ENCODE results near the gene GASK1A. TPM values are rescaled to one million over a fixed set of nuclear protein-coding genes. Genes with fewer than 3 reads are reported as not detected.

GASK1A gene
- total RNA-seq, 1 donor from 2014 or later = not detected

DNA sequence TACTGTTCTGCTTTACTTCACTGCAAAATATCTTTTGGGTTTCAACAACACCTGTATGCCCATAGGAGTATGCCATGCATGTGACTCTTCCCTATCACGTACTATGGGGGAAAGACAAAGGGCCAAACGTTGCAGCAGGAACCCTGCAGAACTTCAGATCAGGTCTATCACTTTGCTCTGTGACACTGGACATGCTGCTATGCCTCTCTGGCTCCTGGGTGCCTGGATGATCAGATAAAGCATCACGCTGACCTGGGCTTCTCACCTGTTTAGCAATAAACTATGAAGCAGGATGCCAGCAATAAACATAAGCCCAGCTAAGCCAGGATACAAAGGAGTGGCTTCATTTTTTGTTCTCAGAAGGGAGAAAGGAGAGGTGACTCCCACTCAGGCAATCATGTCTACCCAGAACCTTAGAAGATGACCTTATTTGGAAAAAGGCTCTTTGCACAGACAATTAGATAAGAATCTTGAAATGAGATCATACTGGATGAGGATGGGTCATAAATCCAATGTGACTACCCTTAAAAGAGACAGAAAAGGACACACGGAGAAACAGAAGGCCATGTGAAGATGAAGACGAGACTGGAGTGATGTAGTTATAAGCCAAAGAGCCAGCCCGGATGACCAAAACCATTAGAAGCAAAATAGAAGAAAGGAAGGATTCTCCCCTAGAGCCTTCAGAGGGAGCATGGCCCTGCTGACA, 107.5 kb downstream of the GASK1A start:
- Mint-ChIP-seq H3K4me1 (ENCODE audit: low read depth, unreplicated experiment) (no peaks in the 10 kb centered on the region), H3K4me3 (ENCODE audit: unreplicated experiment) (no peak overlapping the region), H3K9me3 (ENCODE audit: unreplicated experiment) (no peaks in the 10 kb centered on the region), H3K27ac (ENCODE audit: unreplicated experiment) (no peak overlapping the region), H3K36me3 (ENCODE audit: unreplicated experiment) (peaks cover 12% of the 10 kb centered on the region), H3K27me3 (ENCODE audit: unreplicated experiment) (no peaks in the 10 kb centered on the region)
- no peak for DNase-seq
- TF ChIP-seq CTCF (IDR thresholded peaks at IDR 0.05; ENCODE audit: partially characterized antibody, unreplicated experiment) = no peak

DNA sequence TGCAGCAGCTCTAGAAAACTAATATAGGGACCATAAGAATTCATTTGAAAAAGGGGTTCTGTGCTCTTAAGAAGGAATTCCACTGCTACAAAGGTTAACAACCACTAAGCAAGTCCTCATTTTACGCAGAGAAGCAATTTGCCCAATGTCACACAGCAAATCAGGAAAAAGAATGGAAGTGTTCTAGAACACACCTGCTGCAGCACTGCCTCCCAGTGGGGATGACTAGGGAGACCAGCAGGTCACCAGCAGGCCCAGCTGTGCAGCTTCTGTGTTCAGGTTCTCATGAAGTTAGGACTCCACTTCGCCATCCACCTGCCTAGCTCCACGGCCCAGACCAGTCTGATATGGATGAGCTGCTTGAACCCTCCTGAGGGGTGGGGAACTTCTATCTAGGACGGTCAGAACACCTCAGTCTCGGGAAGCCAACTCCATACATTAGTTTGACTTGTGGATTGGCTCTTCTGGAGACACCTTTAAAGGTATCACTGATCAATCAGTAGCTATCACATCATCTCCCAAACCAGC, 108.2 kb downstream of the GASK1A start:
- Mint-ChIP-seq H3K4me1 (ENCODE audit: low read depth, unreplicated experiment) (no peaks in the 10 kb centered on the region), H3K36me3 (ENCODE audit: unreplicated experiment) (peaks cover 12% of the 10 kb centered on the region), H3K9me3 (ENCODE audit: unreplicated experiment) (no peaks in the 10 kb centered on the region)

DNA sequence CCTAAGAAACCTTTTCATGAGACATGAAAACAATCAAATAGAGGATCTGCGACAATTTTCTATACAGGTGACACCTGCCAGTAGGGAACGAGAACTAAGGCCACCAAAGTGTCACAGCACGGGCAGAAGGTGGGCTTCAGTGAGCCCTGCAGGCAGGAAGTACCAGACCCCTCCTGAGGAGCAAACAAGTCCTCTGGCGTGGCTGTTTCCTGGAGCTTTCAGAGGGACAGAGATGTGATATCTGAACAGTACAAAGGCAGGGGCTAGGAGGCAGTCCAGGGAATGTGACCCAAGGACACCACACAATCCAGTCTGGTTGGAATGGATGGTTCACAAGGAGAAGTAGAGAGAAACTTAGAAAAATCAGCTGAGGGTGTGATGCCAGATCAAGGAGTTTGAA, 110.0 kb downstream of the GASK1A start:
- H3K9me3 Mint-ChIP-seq (ENCODE audit: unreplicated experiment) = no peaks in the 10 kb centered on the region
- no peak overlapping the region for H3K27ac Mint-ChIP-seq (ENCODE audit: unreplicated experiment)
- no peak for DNase-seq
- H3K4me3 Mint-ChIP-seq (ENCODE audit: unreplicated experiment) = no peak overlapping the region
- peaks cover 12% of the 10 kb centered on the region for H3K36me3 Mint-ChIP-seq (ENCODE audit: unreplicated experiment)
- peaks cover 5% of the 10 kb centered on the region for H3K4me1 Mint-ChIP-seq (ENCODE audit: low read depth, unreplicated experiment)
- no peaks in the 10 kb centered on the region for H3K27me3 Mint-ChIP-seq (ENCODE audit: unreplicated experiment)
- no peak for TF ChIP-seq CTCF (IDR thresholded peaks at IDR 0.05; ENCODE audit: partially characterized antibody, unreplicated experiment)

More for the DNA sequence above, 108.2 kb downstream of the GASK1A start:
- TF ChIP-seq CTCF (IDR thresholded peaks at IDR 0.05; ENCODE audit: partially characterized antibody, unreplicated experiment) = no peak
- Mint-ChIP-seq H3K27me3 (ENCODE audit: unreplicated experiment) (no peaks in the 10 kb centered on the region), H3K4me3 (ENCODE audit: unreplicated experiment) (no peak overlapping the region), H3K27ac (ENCODE audit: unreplicated experiment) (no peak overlapping the region)
- DNase-seq = no peak

DNA sequence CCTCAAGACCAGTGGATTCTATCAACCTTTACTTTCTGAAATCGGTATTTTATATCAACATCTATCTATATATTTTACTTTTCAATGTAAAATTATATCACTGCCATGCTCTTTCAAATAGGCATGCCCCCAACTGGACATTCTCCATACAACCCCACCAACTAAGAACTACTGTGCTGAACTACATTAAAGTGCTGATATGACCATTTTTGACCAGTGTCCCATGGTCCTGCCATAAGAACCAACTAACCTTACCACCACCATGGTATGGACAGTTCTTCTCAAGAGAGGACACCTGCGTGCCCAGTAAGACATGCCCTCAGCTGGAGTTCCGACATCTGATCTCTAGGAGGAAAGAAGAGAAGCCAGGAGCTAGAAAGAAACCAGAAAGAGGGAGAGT, 111.1 kb downstream of the GASK1A start:
- Mint-ChIP-seq H3K27me3 (ENCODE audit: unreplicated experiment) (no peaks in the 10 kb centered on the region), H3K4me1 (ENCODE audit: low read depth, unreplicated experiment) (peaks cover 10% of the 10 kb centered on the region), H3K4me3 (ENCODE audit: unreplicated experiment) (no peak overlapping the region), H3K9me3 (ENCODE audit: unreplicated experiment) (no peaks in the 10 kb centered on the region), H3K36me3 (ENCODE audit: unreplicated experiment) (peaks cover 5% of the 10 kb centered on the region), H3K27ac (ENCODE audit: unreplicated experiment) (no peak overlapping the region)
- DNase-seq = no peak
- TF ChIP-seq CTCF (IDR thresholded peaks at IDR 0.05; ENCODE audit: partially characterized antibody, unreplicated experiment) = no peak

DNA sequence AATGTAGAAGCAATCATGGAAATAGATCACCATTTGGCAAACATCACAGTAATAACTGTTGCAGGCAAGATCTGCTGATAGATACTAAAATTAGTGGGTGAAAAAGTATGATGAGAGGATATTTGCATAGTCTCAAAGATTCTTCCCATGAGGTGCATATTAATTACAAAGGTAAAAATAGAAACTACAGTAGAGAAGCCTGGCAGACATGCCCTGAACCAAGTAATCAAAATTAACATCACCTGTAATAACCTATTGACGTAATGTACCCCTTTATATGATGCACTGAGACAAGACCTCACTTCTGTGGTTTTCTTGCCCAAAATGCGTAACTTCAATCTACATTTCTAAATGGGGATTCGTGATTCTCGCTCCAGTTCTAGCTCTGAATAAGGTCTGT, 112.4 kb downstream of the GASK1A start:
- no peaks in the 10 kb centered on the region for H3K36me3 Mint-ChIP-seq (ENCODE audit: unreplicated experiment)
- H3K27me3 Mint-ChIP-seq (ENCODE audit: unreplicated experiment) = no peaks in the 10 kb centered on the region
- no peak for TF ChIP-seq CTCF (IDR thresholded peaks at IDR 0.05; ENCODE audit: partially characterized antibody, unreplicated experiment)
- DNase-seq = no peak
- no peak overlapping the region for H3K4me3 Mint-ChIP-seq (ENCODE audit: unreplicated experiment)
- no peak overlapping the region for H3K27ac Mint-ChIP-seq (ENCODE audit: unreplicated experiment)
- H3K9me3 Mint-ChIP-seq (ENCODE audit: unreplicated experiment) = no peaks in the 10 kb centered on the region
- peaks cover 12% of the 10 kb centered on the region for H3K4me1 Mint-ChIP-seq (ENCODE audit: low read depth, unreplicated experiment)

All from glutamatergic neuron (in vitro differentiated cells).